Pancreas (tissue), 10 donors: ENCODE data around the gene PRKCE. TPM values are rescaled to one million over a fixed set of nuclear protein-coding genes. Genes with fewer than 3 reads are reported as not detected.

Experiments used
- ATAC-seq, 4 donors: fragments of 200-7000 bp; cut with Tn5 transposase; one replicate each; pipeline versions ENCODE4 v1.8.0 to v1.9.1; 2020; ENCODE audit warnings: mild to moderate bottlenecking in 4 of 4, moderate library complexity in 4 of 4
- DNase-seq, 6 donors: peaks; one replicate each; pipeline ENCODE4 v3.0.0-alpha.2; 2020
- FAIRE-seq: peaks from 2 replicates; lab custom pipeline; 2012; peaks lifted over from hg19 to GRCh38; lab: Jason Lieb, UNC
- H3K27ac ChIP-seq, 4 donors: fragments of 200-600 bp; sonication (generic); 1 replicate in 3 of 4; 2 replicates in 1 of 4; pipeline versions ENCODE4 v1.5.0 to v1.8.0; 2020
- H3K27me3 ChIP-seq, 4 donors: fragments of 200-600 bp; one replicate each; pipeline ENCODE4 v1.8.0; 2021
- H3K36me3 ChIP-seq, 3 donors: fragments of 200-600 bp; sonication (generic) in 1 of 3; one replicate each; pipeline versions ENCODE4 v1.5.0 to v1.8.0; 2020 to 2021
- H3K4me1 ChIP-seq, 3 donors: fragments of 200-600 bp; one replicate each; pipeline ENCODE4 v1.8.0; 2021
- H3K4me3 ChIP-seq, 4 donors: fragments of 200-600 bp; sonication (generic) in 2 of 4; one replicate each; pipeline versions ENCODE4 v1.5.0 to v1.8.0; 2020 to 2021
- H3K9me3 ChIP-seq, 4 donors: fragments of 200-600 bp; one replicate each; pipeline ENCODE4 v1.8.0; 2021
- CTCF ChIP-seq, 4 donors: fragments of 200-600 bp; sonication (generic) in 3 of 4; IDR thresholded peaks; one replicate each; pipeline versions ENCODE4 v1.5.0 to v1.8.0; 2021; ENCODE audit warnings: antibody characterized with exemption in 4 of 4
- WGBS, 2 donors: extraction: QIAGEN DNeasy Blood & Tissue Kit; methylation state at CpG; one replicate each; pipeline ENCODE4 v1.1.7; 2013; 5-methylcytosine and 5-hydroxymethylcytosine counted together
- intact Hi-C, 3 donors: fragments of 100-400 bp; cut with DNase I; formaldehyde crosslinking; loops; one replicate each; pipeline versions ENCODE4 v1.11.1 to v1.14.2; 2022
- polyA plus RNA-seq, 2 donors: library from polyadenylated mRNA; stranded (reverse); fragments of 200-250 nt; gene quantifications; one replicate each; pipeline ENCODE4 v1.2.3, GENCODE V29; 2013
- total RNA-seq, 6 donors: library from RNA; stranded (reverse); fragmentation: NEBNext Ultra II Directional in 4 of 6; extraction: Animal tissue kit (Norgen Biotek cat#: 25700) in 4 of 6; gene quantifications; one replicate each; pipeline versions ENCODE4 v1.2.1 to v1.2.4, GENCODE V29; 2021 to 2023
- donor health status: healthy with polysubstance abuse.
- donor health status: DM: no; HTN: no; CAD: no; lungs with moderate emphysema.
- donor health status: DM: no; HTN: no; CAD: no.
- donor health status: control.
- donor health status: control.
- donor health status: Bipolar disorder and iron deficiency.
- donor health status: DM: yes; HTN: yes; CAD: no.
- donor health status: DM: no; HTN: no; CAD: no.
- donor health status: DM: no; HTN: no; CAD: no.
- donor health status: DM: yes; HTN: yes; CAD: no.

The PRKCE gene
- total and polyA plus RNA-seq, 8 donors, result 4.0 to 19.4 (median 10.0) TPM

DNA sequence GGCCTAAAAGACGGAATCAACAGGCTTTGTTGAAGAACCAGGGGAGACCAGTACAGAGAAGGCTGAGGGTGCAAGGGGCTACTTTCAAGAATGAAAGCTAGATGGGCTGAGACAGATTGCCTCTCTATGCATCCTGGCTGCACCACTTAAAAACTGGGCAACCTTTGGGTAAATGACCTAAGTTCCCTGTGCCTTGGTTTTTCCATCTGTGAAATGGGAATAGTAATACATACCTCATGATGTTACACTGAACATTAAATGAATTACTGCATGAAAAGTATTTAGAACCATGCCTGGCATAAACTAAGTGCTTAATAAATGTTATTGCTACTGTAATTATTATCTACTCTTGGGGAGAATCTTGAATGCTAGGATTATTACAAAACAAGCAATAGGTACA, 106.5 kb downstream of the PRKCE start:
- 97 to 99% methylated on average over 1 of the region's 1 CpG for WGBS, 2 donors
- H3K4me3 ChIP-seq, result no peak overlapping the region
- H3K36me3 ChIP-seq, result no peaks in the 10 kb centered on the region
- H3K9me3 ChIP-seq, result no peaks in the 10 kb centered on the region
- DNase-seq (no peak), ATAC-seq (no peak), FAIRE-seq (no peak)
- intact Hi-C loops, result no loop called here
- TF ChIP-seq CTCF (IDR thresholded peaks at IDR 0.05), result no peak
- peaks cover 0 to 10% (median 0%) of the 10 kb centered on the region in 3 donors for H3K4me1 ChIP-seq
- H3K27me3 ChIP-seq, result no peaks in the 10 kb centered on the region
- no peak overlapping the region for H3K27ac ChIP-seq

DNA sequence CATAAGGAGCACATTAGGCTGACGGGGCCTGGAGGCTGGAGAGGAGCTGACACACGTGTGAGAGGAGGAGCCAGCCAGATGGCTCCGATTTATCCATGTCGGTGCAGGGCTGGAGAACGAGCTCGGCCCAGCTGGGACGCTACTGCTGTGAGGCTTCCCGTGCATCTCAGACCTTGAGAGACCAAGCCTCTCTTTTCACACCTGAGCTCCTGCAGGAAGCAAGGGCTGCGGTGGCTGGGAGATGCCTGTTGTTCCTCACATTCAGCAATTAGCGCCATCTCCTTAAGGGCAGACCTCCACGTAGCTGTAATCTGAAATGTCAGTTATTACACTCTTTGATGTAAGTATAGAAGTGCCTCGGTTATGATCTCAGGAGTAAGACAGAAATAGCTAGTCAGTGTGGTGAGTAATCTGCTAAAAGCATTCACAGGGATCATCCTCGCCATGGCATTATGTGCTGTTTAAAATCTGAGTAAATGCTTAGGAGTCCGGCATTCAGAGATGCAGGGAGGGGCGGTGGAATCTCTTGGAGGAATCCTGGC, 107.9 kb downstream of the PRKCE start:
- peaks cover 0 to 10% (median 0%) of the 10 kb centered on the region in 3 donors for H3K4me1 ChIP-seq
- H3K36me3 ChIP-seq, result no peaks in the 10 kb centered on the region
- peak in 2 of 4 donors; percentile 39 for ATAC-seq
- H3K4me3 ChIP-seq, result no peak overlapping the region
- H3K27ac ChIP-seq, result no peak overlapping the region
- TF ChIP-seq CTCF (IDR thresholded peaks at IDR 0.05), result no peak
- no peak for DNase-seq
- H3K27me3 ChIP-seq, result no peaks in the 10 kb centered on the region
- intact Hi-C loops, result no loop called here
- WGBS, 2 donors, result 66 to 70% methylated on average over 15 of the region's 15 CpGs
- no peaks in the 10 kb centered on the region for H3K9me3 ChIP-seq
- no peak for FAIRE-seq

DNA sequence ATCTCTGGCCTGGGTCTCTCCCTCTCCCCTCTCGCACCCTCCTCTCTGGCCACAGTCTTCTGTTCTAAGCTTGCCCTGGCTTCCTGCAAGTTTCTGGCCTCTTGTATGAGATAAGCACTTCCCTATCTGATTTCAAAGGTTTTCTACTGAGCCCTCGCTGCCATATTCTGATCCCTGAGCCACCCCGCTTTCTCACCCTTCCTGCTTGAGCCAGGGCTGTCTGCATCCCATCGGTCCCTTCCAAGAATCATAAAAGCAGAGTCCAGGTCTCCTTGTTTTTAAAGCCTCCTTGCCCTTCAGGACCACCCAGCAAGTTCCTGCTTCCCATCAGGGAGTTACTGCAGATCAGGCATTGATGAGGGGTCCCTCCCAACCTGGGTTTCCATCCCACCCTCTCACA, 110.2 kb downstream of the PRKCE start:
- Histone ChIP-seq H3K36me3 (no peaks in the 10 kb centered on the region), H3K27me3 (no peaks in the 10 kb centered on the region), H3K27ac (no peak overlapping the region), H3K4me3 (no peak overlapping the region), H3K4me1 (peaks cover 6 to 20% (median 10%) of the 10 kb centered on the region in 3 donors), H3K9me3 (no peaks in the 10 kb centered on the region)
- TF ChIP-seq CTCF (IDR thresholded peaks at IDR 0.05), result no peak
- WGBS, 2 donors, result 88 to 93% methylated on average over 4 of the region's 4 CpGs
- ATAC-seq (no peak), FAIRE-seq (no peak), DNase-seq (no peak)
- intact Hi-C loops, result no loop called here

DNA sequence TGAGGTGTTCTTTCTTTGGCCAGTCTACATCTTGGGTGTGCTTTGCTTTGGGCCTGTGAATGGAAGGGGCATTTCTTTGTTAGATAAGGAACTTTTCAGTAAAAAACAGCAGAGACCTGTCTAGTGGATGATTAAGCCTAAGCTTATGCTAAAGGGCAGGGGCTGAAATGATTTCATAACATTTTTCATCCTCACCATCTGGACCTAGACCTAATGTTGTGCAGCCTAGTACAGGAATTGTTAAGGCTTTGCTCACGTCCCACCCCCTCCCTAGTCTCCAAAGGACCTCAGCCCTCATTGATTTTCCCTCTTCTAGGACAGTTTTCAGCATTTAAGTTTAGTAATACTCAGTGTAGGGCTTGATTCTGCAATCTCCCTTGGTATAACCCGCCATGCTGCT, 111.8 kb downstream of the PRKCE start:
- DNase-seq (no peak), ATAC-seq (peak in 1 of 4 donors; percentile 19), FAIRE-seq (no peak)
- Histone ChIP-seq H3K27me3 (no peaks in the 10 kb centered on the region), H3K36me3 (no peaks in the 10 kb centered on the region), H3K4me3 (no peak overlapping the region), H3K4me1 (peaks cover 6 to 20% (median 10%) of the 10 kb centered on the region in 3 donors), H3K9me3 (no peaks in the 10 kb centered on the region), H3K27ac (no peak overlapping the region)
- intact Hi-C loops, result no loop called here
- no peak for TF ChIP-seq CTCF (IDR thresholded peaks at IDR 0.05)
- 91 to 95% methylated on average over 2 of the region's 2 CpGs for WGBS, 2 donors

- peaks cover 6 to 20% (median 10%) of the 10 kb centered on the region in 3 donors for H3K4me1 ChIP-seq
- 86 to 93% methylated on average over 5 of the region's 5 CpGs for WGBS, 2 donors
- intact Hi-C loops, result no loop called here
These were observed 112.3 kb downstream of the PRKCE start for GRCh38 chr2:45763797-45764196.

More at GRCh38 chr2:45763797-45764196, 112.3 kb downstream of the PRKCE start:
- DNase-seq (no peak), ATAC-seq (no peak), FAIRE-seq (no peak)
- no peak for TF ChIP-seq CTCF (IDR thresholded peaks at IDR 0.05)
- Histone ChIP-seq H3K36me3 (no peaks in the 10 kb centered on the region), H3K9me3 (no peaks in the 10 kb centered on the region), H3K27ac (no peak overlapping the region), H3K27me3 (no peaks in the 10 kb centered on the region), H3K4me3 (no peak overlapping the region)
